ENCODE results near the gene TTI1. TPM values are rescaled to one million over a fixed set of nuclear protein-coding genes. Genes with fewer than 3 reads are reported as not detected.

The TTI1 gene
- total RNA-seq, 1 donor from 2014 or later: 43.8 TPM

GRCh38 chr20:37997516-37997915 lies 35.7 kb downstream of the TTI1 start:
- H3K27ac Mint-ChIP-seq: no peak overlapping the region
- H3K36me3 Mint-ChIP-seq: peaks cover 36% of the 10 kb centered on the region
- no peak overlapping the region for H3K4me3 Mint-ChIP-seq
- no peaks in the 10 kb centered on the region for H3K9me3 Mint-ChIP-seq
- peaks cover 15% of the 10 kb centered on the region for H3K4me1 Mint-ChIP-seq (ENCODE audit: unreplicated experiment)
- DNase-seq (ENCODE audit: extremely low spot score, unreplicated experiment): no peak
- no peak for TF ChIP-seq CTCF (conservative IDR thresholded peaks at IDR 0.05)
- H3K27me3 Mint-ChIP-seq: no peaks in the 10 kb centered on the region

- H3K9me3 Mint-ChIP-seq: no peaks in the 10 kb centered on the region
- H3K27ac Mint-ChIP-seq: no peak overlapping the region
- H3K27me3 Mint-ChIP-seq: no peaks in the 10 kb centered on the region
- H3K36me3 Mint-ChIP-seq: peaks cover 32% of the 10 kb centered on the region
- no peak for TF ChIP-seq CTCF (conservative IDR thresholded peaks at IDR 0.05)
- DNase-seq (ENCODE audit: extremely low spot score, unreplicated experiment): no peak
- H3K4me3 Mint-ChIP-seq: no peak overlapping the region
- H3K4me1 Mint-ChIP-seq (ENCODE audit: unreplicated experiment): peaks cover 23% of the 10 kb centered on the region
Measured at GRCh38 chr20:37995856-37996605, 37.2 kb downstream of the TTI1 start.

GRCh38 chr20:37994512-37994911 lies 38.7 kb downstream of the TTI1 start:
- H3K27me3 Mint-ChIP-seq: no peaks in the 10 kb centered on the region
- DNase-seq (ENCODE audit: extremely low spot score, unreplicated experiment): no peak
- peak overlapping the region; percentile 15 for H3K27ac Mint-ChIP-seq
- no peak for TF ChIP-seq CTCF (conservative IDR thresholded peaks at IDR 0.05)
- peaks cover 27% of the 10 kb centered on the region for H3K36me3 Mint-ChIP-seq
- H3K4me3 Mint-ChIP-seq: no peak overlapping the region
- H3K4me1 Mint-ChIP-seq (ENCODE audit: unreplicated experiment): peaks cover 35% of the 10 kb centered on the region
- no peaks in the 10 kb centered on the region for H3K9me3 Mint-ChIP-seq

- no peaks in the 10 kb centered on the region for H3K9me3 Mint-ChIP-seq
- DNase-seq (ENCODE audit: extremely low spot score, unreplicated experiment): no peak
- H3K4me1 Mint-ChIP-seq (ENCODE audit: unreplicated experiment): peaks cover 48% of the 10 kb centered on the region
- peaks cover 29% of the 10 kb centered on the region for H3K36me3 Mint-ChIP-seq
- TF ChIP-seq CTCF (conservative IDR thresholded peaks at IDR 0.05): peak; percentile 84
- H3K4me3 Mint-ChIP-seq: no peak overlapping the region
- peak overlapping the region; percentile 83 for H3K27ac Mint-ChIP-seq
- no peaks in the 10 kb centered on the region for H3K27me3 Mint-ChIP-seq
Measured at GRCh38 chr20:37992802-37993409, 40.4 kb downstream of the TTI1 start.

- H3K27ac Mint-ChIP-seq: peak overlapping the region; percentile 83
Measured at GRCh38 chr20:37991908-37992307, 41.3 kb downstream of the TTI1 start.

More at GRCh38 chr20:37991908-37992307, 41.3 kb downstream of the TTI1 start:
- Mint-ChIP-seq H3K4me3 (no peak overlapping the region), H3K4me1 (ENCODE audit: unreplicated experiment) (peaks cover 57% of the 10 kb centered on the region), H3K36me3 (peaks cover 21% of the 10 kb centered on the region), H3K9me3 (no peaks in the 10 kb centered on the region), H3K27me3 (no peaks in the 10 kb centered on the region)
- TF ChIP-seq CTCF (conservative IDR thresholded peaks at IDR 0.05): no peak
- DNase-seq (ENCODE audit: extremely low spot score, unreplicated experiment): no peak
